ENCODE data around the gene CNDP2. TPM values are rescaled to one million over a fixed set of nuclear protein-coding genes. Genes with fewer than 3 reads are reported as not detected.
"Not testable (repeated sequence)": the region's sequence is repeated elsewhere in the genome, so short reads cannot be mapped to it uniquely, and the experiment has no call there.

CNDP2 gene
- total RNA-seq, 1 donor from 2014 or later: 65.7 TPM

DNA sequence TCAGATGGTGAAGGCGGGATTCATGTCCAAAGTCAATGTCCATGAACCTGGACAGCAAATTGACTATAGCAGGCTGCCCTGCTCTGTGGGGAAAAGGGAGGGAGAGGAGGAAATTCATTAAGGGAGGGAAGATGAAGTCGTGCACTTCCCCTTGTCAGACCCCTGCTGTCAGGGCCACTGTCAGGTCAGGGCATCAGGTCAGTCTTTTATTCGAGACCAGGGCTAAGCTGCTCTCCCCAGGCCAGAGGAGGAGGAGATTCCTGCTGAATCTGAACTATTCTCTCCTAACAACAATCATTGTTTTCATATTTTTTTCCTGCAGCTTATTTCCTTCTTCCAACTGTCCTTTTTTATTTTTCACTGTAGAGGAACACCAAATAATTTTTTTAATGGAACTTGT lies 55.3 kb downstream of the CNDP2 start:
- no peak for DNase-seq (ENCODE audit: low spot score)
- intact Hi-C loops (cut with DNase I): no loop called here

DNA sequence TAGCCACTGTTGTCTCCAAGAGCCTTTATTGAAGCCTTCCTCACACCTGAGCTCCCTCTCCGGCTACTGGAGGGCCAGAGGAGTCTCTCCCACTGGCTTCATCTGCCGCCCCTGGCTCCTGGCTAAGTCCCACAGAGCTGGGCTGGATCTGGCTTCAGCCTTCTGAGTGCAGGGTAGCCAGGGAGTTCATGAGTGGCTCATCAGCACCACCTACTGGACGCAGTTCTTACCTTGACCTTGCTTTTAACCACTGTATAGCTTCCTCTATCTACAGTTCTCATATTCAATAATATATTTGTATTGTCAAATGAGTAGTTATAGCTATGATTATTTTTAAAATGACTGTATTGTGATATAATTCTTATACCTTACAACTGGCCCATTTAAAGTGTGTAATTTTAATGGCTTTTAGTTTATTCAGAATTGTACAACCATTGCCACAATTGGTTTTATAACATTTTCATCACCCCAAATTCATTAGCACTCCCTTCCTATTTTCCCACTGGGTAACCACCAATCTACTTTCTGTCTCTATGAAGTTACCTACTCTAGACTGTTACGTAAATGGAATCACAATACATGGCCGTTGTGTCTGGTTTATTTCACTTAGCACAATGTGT lies 55.9 kb downstream of the CNDP2 start:
- intact Hi-C loops (cut with DNase I): loop anchor here (1.0 kb wide), 1 partner anchor 199 kb away; no protein-coding TSS in a partner anchor
- peak; percentile 84 for DNase-seq (ENCODE audit: low spot score)

DNA sequence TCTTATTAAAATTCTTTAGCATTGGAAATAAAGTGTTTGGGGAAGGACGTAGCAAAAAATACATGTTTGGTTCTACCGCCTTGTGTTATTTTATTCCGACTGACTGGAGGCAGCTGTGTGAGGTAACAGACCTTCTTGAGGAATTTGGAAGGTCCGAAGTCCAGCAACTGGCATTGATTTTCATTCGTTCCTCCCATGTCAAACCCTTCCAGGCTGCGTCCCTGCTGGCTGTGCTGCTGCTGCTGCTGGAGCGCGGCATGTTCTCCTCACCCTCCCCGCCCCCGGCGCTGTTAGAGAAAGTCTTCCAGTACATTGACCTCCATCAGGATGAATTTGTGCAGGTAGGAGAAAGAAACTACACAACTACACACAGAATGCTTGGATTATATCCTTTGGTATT lies 60.0 kb downstream of the CNDP2 start:
- no peak for DNase-seq (ENCODE audit: low spot score)
- intact Hi-C loops (cut with DNase I): no loop called here

DNA sequence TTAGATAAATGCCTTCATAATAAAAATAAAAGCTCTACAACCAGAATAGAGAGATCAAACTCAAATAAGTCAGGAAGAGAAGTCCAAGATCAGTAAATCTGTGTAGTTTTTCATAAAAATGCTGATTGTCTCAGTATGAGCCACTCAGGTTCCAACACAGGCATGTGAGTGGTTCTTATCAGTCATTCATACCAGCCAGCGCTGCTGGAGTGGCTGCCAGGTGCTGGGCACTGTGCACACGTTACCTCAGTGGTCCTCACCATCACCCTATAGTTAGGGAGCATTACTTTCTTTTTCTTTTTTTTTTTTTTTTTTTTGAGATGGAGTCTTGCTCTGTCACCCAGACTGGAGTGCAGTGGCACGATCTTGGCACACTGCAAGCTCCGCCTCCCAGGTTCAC lies 61.9 kb downstream of the CNDP2 start:
- intact Hi-C loops (cut with DNase I): no loop called here

DNA sequence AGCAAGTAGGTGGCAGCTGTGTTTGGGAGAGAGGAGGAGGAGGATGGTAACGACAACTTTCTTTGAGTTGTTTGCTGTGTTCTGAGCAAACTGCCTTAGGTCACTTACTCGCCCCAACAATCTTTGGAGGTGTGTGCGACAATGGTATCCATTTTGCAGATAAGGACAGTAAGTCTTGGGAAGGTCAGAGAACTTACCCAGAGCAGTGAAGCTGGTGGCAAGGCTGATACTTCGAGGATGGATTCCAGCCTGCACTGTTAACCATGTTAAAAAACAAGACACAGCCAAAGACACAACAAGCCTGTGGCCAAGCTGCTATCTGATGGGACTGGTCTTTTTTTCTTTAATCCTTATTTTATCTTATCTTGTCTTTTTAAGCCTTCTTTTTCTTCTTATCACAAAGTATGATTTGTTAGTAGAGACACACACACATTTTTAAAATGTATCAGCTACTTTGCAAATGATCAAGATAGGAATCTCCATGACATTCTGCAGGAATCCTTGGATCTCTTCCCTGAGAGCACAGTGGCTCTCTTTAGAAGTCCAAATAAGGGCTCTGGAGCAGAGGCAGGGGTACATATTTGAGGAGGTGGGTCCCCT lies 66.1 kb downstream of the CNDP2 start:
- intact Hi-C loops (cut with DNase I): no loop called here
- no peak for DNase-seq (ENCODE audit: low spot score)

More for the DNA sequence above, 61.9 kb downstream of the CNDP2 start:
- no peak for DNase-seq (ENCODE audit: low spot score)

DNA sequence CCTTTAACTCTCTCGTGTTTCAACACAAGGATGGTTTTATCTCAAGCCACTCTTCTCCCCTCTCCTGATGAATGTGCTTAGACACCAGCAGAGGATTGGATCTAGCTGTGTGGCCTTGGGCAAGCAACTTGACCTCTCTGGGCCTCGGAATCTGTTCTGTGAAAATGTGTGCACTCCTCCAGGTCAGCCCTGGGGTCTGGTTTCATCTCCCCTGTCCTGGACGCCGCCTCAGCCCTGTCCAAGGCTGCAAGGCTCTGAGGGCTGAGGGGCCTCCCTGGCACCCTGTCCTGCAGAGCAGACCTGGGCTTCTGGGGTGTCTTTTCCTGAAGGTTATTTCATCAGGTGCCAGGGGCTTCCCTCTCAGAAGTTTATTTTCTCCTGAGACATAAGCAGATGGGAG lies 66.6 kb downstream of the CNDP2 start:
- intact Hi-C loops (cut with DNase I): no loop called here

DNA sequence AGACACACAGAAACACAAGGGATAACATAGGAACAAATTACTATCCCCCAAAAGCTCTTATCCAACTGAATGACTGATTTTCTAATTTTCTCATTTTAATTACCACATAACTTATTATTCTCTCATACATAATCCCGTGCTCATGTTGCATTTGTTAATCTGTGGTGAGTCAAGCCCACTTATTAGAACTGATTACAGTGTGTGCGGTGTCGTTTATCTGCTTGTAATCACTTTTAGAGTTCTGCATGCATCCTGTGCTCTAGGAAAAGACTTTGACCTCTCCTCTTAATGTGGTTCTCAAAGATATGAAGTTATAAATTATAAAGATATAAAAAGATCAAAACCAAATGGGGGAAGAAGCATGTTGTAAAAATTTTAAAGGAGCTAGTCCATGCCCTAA lies 67.8 kb downstream of the CNDP2 start:
- intact Hi-C loops (cut with DNase I): no loop called here
- DNase-seq (ENCODE audit: low spot score): no peak

More for the DNA sequence above, 66.6 kb downstream of the CNDP2 start:
- no peak for DNase-seq (ENCODE audit: low spot score)

DNA sequence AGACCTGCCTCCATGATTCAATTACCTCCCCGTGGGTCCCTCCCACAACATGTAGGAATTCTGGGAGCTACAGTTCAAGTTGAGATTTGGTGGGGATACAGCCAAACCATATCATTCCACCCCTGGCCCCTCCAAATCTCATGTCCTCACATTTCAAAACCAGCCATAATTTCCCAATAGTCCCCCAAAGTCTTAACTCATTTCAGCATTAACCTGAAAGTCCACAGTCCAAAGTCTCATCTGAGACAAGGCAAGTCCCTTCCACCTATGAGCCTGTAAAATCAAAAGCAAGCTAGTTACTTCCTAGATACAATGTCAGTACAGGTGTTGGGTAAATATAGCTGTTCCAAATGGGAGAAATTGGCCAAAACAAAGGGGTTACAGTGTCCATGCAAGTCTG lies 69.0 kb downstream of the CNDP2 start:
- intact Hi-C loops (cut with DNase I); DNase-seq (ENCODE audit: low spot score): not testable (repeated sequence)

DNA sequence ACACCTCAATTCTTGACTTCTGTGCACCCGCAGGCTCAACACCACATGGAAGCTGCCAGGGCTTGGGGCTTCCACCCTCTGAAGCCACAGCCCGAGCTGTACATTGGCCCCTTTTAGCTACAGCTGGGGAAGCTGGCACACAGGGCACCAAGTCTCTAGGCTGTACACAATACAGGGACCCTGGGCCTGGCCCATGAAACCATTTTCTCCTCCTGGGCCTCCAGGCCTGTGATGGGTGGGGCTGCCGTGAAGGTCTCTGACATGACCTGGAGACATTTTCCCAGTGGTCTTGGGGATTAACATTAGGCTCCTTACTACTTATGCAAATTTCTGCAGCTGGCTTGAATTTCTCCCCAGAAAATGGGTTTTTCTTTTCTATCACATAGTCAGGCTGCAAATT lies 69.8 kb downstream of the CNDP2 start:
- intact Hi-C loops (cut with DNase I): not testable (repeated sequence)

DNA sequence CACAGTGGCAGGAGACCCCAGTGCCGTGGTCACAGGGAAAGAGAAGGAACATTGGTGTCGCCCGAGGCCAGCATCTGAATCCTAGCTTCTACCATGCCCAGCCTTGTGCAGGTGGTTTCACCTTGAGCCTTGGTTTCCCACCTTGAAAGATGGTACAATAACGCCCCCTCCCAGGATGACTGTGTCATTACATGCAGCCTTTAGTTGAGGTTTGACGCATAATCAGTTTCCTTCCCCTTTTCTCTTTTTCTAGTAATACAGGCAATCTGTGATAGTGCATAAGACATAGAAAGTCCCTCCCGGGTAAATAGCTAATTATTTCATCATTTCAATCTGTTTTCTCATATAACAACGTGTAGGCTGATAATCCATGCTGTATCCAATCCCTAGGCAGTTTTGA lies 71.7 kb downstream of the CNDP2 start:
- DNase-seq (ENCODE audit: low spot score): no peak
- intact Hi-C loops (cut with DNase I): no loop called here

More for the DNA sequence above, 69.8 kb downstream of the CNDP2 start:
- not testable (repeated sequence) for DNase-seq (ENCODE audit: low spot score)

DNA sequence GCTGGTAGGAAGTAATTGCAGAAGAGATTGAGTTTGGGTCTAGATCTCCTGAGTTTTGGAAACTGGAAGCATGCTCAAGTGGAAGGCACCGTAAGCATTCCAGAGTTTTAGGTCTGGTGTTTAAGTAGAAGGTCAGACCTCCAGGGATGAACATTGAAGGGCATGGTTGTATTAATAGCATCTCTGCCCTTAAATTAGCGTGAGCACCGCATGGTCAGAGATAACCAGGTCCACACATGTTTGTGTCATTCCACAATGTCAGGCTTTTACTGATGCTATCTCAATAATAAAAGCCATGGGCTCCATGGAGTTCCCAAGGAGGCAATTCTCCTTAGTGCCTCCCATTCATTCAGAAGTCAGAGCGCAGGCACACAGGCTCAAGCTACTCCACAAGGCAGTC lies 73.2 kb downstream of the CNDP2 start:
- DNase-seq (ENCODE audit: low spot score): no peak
- intact Hi-C loops (cut with DNase I): no loop called here

DNA sequence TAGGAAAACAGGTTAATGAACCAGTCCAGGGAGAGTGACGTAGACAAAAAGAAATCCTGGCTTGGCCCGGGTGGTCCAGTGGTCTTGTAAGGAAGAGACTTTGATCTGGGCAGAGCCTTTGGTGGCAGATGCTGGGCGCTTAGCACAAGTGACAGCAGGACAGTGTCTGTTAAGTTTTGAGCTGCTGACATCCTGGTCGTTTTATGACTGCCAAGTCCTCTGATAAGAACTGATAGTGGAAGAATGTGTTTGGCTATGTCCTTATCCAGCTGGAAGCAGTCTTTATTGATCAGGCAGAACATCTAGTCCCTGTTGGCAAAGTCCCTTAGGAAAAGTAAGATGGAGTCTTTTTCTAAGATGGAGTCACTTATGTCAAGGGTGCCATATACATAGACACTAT lies 74.1 kb downstream of the CNDP2 start:
- no peak for DNase-seq (ENCODE audit: low spot score)
- intact Hi-C loops (cut with DNase I): no loop called here

DNA sequence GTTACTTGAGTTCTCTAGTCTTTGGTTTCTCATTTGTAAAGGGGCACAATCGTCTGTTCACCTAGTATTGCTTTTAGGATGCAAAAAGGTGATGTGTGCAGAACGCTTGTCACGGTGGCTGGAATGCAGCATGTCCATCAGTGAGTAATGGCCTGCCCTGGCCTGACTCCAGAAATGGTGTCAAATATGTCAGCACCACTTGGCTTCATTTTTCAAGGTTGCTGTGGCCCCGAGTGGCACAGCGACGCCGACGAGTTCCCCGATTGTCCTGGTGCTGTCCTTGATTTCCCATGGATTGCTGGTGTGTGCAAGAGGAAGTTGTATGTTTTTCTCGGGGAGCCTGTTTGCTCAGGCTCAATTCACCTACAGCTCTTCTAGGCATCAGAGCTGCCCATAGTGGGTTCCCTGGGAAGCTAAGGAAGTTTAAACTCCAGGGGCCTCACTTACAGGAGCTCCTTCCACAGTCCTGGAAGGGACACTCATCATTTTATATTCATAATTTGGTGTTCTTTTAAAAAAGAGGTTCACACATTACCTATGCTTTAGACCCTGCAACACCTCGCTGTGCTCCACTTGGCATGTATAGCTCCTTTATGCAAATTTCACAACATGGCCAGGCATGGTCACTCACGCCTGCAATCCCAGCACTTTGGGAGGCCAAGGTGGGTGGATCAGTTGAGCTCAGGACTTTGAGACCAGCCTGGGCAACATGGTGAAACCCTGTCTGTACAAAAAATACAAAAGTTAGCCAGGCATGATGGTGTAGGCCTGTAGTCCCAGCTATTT lies 75.9 kb downstream of the CNDP2 start:
- DNase-seq (ENCODE audit: low spot score): no peak
- intact Hi-C loops (cut with DNase I): no loop called here

DNA sequence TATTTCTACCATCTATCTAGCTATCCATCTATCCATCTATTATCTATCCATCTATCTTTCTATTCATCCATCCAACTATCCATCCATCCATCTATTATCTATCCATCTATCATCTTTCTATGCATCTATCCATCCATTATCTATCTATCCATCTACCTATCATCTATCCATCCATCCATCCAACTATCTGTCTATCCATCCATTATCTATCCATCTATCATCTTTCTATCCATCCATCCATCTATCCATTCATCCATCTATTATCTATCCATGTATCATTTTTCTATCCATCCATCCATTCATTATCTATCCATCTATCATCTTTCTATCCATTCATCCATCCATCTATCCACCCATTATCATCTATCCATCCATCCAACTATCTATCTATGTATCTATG lies 76.9 kb downstream of the CNDP2 start:
- DNase-seq (ENCODE audit: low spot score): no peak
- intact Hi-C loops (cut with DNase I): no loop called here

Other genes starting within 250 kb of the CNDP2 start
- gene CYB5A, start 204.4 kb upstream of the CNDP2 start, total RNA-seq: 57.2 TPM
- not detected for gene C18orf63, start 180.5 kb upstream of the CNDP2 start, total RNA-seq
- 5.9 TPM for gene DIPK1C, start 39.1 kb upstream of the CNDP2 start, total RNA-seq
- not detected for gene CNDP1, start 38.1 kb downstream of the CNDP2 start, total RNA-seq
- 14.1 TPM for gene ZNF407, start 101.5 kb downstream of the CNDP2 start, total RNA-seq